ENCODE results near the gene FARS2.
A peak's percentile ranks its signal among the peaks of the same experiment; 100 is the strongest.

FARS2 gene

DNA sequence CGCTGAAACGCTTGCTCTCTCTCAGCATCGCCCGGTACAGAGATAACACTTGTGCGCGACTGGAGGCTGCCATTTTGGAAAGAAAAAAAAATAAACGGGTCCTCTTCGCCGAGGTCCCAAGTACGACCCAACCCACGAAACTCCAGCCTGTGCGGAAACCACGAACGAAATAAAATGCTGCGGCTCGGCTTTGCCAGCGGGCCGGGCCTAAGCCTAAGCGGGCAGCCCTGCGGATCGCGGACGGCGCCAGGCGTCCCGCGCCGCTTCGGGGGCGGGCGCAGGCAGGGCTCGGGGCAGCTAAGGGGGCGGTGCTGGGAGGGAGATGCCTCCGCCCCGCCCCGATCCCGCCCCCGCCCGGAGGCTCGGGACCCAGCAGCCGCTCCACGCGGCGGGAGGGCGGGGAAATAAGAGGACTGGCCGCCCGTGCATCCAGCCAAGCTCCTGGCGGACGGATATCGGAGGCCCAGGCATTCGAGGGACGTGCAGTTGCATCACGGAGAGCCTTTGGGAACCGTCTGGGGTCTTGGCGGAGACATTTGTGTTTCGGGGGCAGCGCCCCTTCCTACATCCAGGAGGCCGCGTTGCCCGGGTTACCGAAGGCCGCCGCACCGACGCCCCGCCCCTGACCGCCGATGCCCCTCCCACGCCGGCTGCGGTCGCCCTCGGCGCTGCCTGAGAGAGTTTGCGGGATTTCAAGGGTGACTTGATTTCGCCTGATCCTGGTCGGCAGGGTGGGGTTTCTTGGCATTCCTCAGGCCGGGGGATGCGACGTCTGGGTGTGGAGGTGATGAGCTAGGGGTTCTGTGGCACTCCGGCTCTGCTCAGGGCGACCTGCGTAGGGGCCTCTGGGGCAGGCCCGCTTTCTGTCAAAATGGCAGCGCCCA, at the start of gene FARS2, which contains the start of gene LYRM4:
FARS2 (plus strand) TSS at position 853 of the 884 bp plus-strand sequence.
LYRM4 (minus strand) TSS at position 290 of the 884 bp plus-strand sequence; CDS start at position 73, 217 bp downstream.
- peak; percentile 91 for DNase-seq

DNA sequence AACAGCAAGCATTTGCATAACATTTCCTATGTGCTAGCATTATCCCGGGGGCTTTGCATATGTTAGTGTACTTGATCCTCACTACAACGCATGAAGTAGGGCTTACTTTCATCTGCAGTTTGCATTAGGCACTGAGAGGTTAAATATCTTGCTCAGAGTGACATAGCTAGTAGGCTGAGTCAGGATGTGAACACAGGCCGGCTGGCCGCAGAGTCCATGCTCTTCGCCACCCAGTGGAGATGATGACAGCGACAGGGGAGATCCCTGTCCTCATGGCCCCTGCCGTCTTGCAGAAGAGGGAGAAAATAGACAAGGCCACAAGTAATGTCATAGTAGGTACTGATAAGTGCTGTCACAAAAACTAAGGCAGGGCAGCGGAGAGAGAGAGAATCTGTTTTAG, 47.5 kb upstream of the FARS2 start:
- DNase-seq = no peak

DNA sequence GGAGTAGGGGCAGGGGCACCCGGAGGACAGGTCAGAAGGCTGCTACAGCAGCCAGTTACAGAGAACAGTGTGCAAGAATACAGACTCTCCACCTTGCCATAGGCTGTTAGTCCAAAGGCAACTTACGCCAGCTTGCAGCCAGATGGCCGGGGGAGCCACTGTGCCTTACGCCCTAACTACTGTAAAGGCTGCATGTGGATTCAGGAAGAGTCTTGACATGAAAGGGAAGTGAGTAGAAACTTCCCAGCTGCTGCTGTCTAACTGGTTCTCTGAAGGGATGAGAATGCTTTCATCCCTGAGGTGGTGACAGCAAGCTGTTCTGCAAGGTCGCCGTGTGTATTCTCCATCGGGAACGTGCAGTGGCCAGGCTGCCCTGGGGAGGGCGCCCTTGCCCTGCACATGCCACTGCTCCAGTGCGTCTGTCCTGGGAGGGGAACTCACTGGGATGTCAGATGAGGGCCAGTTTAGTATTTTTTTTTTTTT, 46.7 kb upstream of the FARS2 start:
- peak; percentile 2 for DNase-seq

DNA sequence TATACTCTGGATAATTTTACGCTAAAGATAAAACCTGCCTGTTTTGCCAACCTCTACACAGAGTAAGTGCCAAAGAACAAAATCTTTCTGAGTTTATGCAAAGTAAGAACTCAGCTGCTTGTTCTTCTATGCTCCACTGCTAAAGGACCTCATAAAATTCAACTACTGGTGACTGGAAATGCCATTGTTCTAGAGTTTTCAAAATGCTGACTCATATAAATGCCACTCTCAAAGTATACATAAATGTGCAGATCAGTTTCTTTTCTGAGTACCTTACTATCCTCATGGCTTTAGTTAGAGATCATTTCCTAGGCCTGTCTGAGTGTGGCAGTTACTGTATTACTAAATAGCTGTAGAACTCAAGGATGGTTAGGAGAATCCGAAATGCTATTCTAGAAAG, 46.2 kb upstream of the FARS2 start:
- no peak for DNase-seq

DNA sequence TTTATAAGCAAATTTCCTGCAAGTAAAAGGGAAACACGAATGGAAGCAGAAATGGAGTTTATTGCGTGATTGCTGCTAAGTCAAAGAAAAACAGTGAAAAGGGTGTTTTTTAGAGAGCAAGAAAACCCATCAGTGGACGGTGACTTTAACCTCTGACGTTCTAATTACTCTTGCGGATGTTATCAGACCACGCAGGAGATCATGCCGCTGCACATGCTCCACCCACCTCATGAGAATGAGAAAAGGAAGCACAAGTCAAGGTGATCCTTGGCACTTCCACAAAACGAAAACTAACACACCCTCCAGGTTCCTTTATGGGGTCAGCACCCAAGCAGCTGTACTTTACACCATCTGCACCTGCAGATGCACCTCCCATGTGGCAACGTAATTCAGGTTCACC, 45.5 kb upstream of the FARS2 start:
- DNase-seq = no peak

DNA sequence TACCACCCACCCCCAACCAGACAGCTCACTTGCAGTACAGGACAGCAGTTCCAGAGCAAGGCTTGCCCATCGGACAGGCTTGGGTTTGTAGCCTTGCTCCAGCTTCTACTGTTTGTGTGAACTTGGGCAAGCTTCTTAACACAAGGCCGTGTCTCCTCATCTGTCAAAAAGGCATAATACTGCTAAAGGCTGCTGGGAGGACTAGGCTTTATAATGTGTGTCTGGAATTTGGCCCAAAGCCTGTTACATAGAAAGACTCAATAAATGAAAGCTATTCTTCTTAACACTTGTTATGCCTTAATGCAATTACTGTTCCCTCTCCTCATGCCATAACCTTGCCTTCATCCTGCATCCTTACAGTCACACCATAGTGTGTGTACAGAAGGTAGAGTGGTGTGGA, 44.0 kb upstream of the FARS2 start:
- no peak for DNase-seq

DNA sequence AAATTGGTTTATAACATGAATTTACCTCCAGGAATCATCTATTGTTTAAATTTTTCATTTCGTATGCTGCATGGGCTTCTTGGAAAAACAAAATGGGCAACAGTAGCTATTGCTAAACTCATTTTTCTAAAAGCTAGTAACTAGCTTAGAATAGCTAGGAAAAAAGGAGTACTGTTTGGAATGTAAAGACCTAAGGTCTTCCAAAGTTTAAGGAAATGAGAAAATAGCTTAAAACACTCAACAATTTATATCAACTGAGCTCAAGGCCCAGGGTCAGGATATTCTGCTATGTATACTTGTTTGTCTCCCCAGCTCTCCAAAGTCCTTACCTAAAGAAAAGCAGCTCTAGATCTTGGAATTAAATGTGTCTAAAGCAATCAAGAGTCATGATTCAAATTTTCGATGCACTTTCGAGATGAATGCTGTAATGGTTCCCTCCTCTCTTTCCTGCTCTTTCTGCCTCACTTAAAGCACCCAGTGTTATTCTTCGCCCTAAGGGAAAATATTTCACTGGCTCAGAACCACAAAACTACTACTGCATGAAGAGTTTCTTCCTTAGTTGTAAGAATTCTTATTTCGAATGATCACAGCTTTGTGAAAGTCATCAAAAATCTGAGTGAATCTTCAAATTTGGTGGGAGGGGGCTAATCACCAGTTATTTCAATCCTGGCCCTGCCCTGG, 42.2 kb upstream of the FARS2 start:
- DNase-seq = no peak

DNA sequence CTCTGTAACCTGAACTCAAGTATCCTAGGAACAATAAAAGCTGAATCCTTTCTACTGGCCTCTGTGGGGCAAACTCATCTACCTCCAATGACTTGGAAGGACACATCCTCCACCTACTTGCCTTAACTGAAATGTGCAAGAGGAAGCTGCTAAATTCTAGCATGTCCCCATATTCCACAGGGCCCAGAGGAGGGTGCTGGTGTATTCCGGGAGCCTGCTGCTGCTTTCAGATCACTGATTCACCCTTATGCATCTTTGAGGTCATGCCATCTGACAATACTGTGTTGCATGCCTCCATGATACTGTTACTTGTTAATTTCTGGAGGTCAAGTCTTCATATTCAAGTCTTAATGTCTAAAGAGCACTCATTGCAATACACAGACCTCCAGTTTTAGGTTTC, 40.9 kb upstream of the FARS2 start:
- no peak for DNase-seq

DNA sequence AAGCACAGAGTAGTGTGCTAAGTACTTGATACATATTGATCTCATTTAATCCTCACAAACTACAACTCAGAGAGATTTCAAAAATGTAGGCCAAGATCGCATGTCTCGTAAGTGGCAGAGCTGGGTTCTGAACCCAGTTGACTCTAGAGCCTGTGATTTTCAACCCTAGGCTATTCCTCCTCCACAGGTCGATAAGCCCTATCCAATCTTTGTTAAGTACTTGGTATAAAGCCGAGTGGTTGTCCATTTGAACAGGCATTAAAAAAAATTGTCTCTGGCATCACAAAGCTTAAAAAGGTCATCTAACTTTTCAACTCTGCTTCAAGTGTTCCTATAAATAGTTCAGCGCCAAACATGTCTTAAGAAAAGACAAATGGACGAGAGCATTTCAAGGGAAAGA, 38.0 kb upstream of the FARS2 start:
- no peak for DNase-seq

DNA sequence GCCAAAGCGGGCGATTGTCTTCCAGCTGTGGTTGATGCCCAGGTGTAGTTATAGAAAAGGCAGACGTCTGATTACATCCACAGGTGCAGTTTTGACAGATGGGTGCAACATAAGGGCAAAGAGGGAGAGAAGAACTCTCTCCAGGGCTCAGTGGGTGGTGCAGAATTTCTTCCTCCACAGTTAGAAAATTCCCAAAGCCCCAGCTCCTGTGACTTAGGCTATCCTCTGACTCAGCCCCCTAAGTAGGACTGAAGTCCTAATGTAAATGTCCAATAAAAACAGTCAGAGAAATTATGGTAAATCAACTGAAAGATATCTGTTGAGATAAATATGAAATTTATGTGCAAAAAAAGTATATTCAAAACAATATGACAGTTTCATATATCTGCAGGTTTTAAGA, 32.0 kb upstream of the FARS2 start:
- no peak for DNase-seq

DNA sequence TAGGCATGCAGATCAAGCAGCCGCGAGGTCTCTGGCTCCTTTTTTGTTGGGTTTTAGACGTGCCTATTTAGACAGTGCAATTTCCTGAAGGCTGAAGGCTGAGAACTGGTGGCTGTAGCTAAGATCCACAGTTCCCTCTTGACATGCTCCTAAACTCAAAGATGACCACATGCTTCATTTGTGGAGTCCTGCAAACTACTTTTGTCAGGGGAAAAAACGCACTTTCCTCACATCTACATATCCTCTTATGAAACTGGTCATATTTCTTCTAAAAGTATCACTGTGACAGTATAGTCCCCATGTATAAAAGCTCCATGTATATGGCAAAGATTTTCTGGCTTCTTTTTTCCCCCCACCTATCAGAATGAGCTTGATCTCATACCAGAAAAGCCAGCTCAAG, 31.2 kb upstream of the FARS2 start:
- DNase-seq = no peak

DNA sequence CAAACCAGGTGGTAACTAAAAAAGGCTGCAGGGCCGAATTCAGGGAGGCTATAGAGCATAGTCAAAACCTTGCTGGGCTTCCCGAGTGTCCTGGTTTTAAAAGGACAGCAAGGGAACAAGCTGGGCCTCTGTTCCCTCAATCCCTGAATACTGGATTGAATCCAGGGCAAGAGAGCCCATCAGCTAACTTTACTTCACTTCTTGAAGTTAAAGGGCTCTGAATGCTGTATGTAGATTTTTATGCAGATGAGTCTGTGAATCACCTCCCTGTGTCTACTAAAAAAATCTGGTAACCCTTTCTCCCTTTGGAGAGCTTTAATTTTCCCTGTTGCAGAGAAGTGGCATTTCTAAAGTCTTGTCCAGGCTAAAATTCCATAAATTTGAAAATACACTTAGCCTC, 30.0 kb upstream of the FARS2 start:
- DNase-seq = no peak

DNA sequence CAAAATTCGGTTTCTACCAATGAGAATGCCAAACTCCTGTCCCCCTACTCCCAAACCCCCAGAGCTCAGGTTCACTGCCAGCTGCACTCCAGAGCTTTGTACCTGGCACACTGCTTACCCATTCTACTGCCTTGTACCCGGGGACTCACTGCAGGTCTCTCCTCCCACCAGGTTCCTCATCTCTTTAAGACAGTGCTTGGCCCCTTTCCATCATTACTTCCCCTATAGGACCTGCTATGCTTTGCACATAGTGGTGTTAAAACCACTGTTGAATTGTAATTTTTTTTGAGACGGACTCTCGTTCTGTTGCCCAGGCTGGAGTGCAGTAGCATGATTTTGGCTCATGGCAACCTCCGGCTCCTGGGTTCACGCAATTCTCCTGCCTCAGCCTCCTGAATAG, 26.4 kb upstream of the FARS2 start:
- DNase-seq = no peak

DNA sequence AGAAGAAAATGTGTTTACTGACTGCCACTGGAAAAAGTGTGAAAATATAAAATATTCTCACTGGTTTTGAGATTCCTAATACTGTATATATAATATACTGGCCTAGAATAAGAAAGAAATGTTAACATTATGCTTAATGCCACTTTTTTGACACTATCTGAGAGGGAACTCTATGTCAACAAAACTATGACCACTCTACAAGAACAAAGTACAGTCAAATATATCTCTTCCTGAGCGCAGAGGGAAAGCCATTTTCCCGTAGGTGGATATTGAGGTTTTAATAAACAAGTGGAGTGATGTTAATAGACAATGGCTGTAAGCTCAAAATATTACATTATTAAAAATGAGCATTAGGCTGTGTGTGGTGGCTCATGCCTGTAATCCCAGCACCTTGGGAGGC, 25.5 kb upstream of the FARS2 start:
- DNase-seq = no peak

DNA sequence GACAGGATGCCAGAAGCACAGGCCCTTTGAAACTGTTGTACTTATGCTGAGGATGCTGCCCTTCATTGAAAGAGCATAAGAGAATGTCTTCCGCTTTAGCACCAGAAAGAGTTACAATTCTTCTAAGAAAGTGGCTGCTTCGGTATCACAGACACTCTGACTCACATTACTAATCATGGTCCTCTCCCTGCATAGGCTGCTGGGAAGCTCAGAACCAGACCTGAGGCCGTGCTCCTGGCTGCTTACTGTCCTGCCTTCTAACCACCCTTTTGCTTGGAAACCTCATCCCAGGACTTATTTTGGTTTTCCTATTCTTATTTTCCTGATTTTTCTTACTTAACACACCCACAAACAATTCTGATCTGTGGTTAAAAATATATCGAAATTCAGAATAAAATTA, 23.5 kb upstream of the FARS2 start:
- no peak for DNase-seq

DNA sequence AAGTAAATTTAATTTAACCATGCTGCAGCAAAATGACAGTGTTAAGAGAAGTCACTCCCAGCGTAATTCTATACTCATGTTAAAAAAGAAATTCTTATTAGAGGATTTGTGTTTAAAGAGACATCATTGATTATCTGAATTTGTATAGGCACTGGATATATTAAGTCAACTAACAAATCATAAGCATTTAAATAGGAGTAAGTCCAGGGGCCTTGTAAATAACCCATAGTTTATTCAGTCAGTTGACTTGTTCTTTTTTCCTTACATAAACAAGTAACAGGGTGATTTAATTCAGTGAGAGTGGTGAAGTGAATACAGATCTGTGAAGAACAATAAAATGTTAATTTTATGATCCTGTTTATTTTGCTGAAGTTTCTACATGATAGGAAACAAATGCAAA, 23.0 kb upstream of the FARS2 start:
- DNase-seq = no peak

DNA sequence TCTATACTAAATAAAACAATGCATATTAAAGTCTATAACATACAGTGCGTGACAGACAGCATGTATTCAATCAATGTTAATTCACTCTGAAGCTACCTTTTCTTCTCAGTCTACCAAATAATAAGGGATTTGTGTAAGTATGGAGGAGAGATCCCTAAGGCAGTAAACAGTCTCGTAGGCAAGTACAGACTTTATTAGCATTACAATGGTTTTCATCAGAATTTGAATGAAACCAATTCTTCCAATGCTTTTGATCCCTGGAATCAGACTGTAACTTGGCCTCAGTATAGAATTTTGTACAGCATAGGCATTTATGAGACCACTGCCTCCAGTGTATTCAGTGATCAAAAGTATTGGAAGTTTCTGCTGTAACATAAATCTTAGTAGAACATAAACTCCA, 20.1 kb upstream of the FARS2 start:
- no peak for DNase-seq

DNA sequence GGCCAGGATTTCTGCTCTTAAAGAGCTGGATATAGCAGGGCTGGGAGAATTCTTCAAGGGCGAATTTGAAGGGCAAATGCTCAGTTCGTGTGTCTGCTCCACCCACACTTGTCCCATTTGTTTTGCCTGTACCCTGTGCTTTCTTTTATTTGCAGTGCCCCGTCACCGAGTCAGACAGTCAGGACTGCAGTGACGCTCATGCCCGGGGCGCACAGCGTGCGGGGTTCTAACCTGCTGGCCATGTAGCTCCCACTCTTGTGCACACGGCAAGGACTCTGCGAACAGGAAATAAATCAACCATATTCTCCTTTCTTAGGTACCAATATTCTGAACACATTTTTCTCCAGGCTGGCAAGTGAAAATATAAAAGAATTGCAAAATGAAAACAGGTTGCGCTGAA, 18.2 kb upstream of the FARS2 start:
- no peak for DNase-seq

DNA sequence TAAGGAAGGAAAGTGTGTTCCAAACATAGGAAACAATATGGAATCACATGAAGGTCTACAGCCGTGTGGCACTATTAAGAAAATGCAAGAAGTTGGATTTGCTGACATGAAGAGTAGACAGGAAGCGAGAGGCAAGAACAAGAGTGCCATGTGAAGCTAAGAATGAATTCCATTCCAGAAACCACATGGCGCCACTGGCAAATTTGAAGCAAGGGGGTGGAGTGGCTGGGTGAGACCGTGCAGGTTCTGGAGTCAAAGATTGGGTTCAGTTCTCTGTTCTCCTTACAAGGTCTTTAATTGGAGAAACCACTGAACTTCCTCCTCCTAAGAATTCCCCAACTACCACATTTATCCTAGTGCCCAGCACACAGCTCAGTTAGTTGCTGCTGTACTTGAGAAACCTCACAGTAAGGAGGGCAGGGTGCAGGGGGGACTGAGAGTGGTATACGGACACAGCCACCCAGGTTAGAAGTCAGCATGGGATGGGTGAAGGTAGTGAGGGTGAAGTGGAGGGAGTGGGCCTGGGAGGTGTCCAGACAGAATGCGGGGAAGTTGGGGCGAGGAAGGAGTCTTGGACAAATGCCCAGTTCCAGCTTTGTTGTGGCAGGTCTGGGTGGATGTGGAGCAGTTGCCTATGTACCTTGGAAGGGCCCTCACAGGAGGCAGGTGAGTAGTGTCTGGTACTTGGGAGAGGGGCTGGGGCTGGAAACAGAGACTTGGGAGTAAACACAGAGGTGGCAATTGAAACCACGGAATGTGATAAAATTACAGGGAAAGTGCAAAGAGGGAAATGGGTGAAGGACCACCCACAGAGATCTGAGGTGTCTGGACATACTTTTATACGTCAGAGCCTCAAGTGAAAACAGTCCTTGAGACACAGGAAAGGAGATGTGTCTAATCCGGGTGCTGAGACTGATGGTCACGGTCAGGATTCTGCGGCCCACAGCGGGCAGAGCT, 14.9 kb upstream of the FARS2 start:
- DNase-seq = no peak

DNA sequence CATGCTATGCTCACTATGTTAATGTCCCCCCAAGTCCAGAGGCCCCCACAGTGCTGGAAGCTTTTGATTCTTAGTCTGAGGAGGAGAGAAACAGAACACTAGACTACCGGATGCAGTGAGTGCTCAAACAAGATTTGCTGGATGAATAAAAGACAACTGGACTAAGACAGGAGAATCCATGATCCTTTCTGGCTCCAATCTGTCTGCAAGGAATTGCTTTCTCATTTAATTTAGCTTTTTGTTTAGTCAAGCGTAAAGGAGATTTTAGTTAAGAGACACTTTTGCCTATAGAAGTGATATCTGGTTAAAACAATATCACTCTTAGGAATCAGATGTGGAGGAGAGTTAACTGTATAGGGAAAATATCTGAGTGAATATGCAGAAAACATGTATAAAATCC, 14.1 kb upstream of the FARS2 start:
- DNase-seq = no peak

DNA sequence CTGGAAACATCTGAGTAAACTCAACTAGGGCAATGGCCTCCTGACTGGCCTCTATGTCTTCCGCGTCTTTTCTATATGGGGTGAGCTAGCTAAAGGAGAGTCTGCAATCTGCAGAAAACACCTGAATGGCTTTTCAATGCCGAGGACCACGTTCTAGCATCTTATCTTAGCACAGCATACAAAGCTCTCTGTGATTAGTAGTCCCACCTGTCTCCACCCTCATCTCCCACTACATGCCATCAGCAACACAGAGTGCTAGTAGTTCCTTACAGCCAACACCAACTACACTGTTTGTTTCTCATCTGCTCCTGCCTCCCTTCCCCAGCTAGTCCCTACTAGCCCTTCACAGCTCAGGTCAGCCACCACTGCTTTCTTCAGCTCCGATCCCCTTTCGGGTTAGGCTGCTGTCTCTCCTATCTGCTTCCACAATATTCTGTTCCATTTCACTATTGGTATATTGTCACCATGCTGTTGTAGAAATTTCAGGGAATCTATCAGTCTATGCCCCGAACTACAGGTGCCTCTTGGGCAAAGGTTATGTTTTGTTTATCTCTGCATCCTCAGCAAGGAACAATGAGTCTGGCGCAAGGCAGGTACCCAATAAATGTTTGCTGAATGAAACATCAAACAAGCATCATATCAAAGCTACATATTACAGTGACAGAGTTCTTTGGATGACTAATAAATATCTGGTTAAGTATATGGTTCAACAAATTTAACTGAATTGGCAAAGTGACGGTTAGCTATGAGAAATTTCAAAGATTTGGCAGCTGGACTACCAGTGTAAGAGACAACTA, 12.8 kb upstream of the FARS2 start:
- DNase-seq = no peak

DNA sequence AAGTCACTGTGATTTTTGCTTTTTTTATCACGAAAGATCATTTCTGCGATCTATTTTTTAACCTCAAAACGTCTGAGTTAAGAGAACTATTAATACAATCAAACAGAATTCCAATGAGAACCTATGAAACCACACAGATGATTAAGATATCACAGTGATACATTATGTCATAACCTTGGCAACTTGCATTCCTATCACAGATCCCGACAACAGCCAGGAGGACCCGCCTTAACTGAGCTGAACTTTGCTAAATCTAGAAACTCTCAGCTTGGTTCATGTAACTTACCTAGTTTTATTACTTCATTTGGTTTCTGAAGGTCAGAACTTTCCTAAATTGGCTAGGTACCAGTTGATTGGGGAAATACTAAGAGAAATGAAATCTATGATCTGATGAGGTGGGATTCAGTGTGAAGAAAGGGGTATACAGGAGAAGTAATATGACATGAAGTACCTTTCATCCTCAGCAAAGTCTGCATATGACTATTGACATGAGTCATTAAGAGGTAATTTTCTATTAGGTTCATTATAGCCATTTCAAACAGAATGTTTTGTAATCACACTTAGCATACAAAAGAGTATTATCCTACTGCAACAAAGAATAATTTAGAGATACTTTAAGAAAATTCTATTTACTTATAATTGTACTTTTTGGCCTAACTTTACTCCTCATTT, 11.7 kb upstream of the FARS2 start:
- no peak for DNase-seq
